NCI-H526 (cell line): ENCODE measurements around the gene P2RY12.
A peak's percentile ranks its signal among the peaks of the same experiment; 100 is the strongest.

Source experiments
- DNase-seq, 2 experiments: peaks; one replicate each; lab custom pipeline; 2025; lab: John Stamatoyannopoulos, UW

P2RY12 gene

GRCh38 chr3:151307131-151307530 is 77.4 kb downstream of the P2RY12 start:
- no peak for DNase-seq

- no peak for DNase-seq
These were observed 78.3 kb downstream of the P2RY12 start for GRCh38 chr3:151306168-151306810.

- no peak for DNase-seq
These were observed 78.8 kb downstream of the P2RY12 start for GRCh38 chr3:151305775-151306151.

- DNase-seq, result no peak
These were observed 79.3 kb downstream of the P2RY12 start for GRCh38 chr3:151305060-151305774.

- no peak for DNase-seq
These were observed 80.8 kb downstream of the P2RY12 start for GRCh38 chr3:151303751-151304150.

GRCh38 chr3:151301787-151302186 is 82.8 kb downstream of the P2RY12 start:
- no peak for DNase-seq

GRCh38 chr3:151300539-151300938 is 84.0 kb downstream of the P2RY12 start:
- no peak for DNase-seq

- DNase-seq, result no peak
These were observed 85.5 kb downstream of the P2RY12 start for GRCh38 chr3:151299006-151299405.

- no peak for DNase-seq
These were observed 87.1 kb downstream of the P2RY12 start for GRCh38 chr3:151297429-151297828.

- DNase-seq, result no peak
These were observed 88.3 kb downstream of the P2RY12 start for GRCh38 chr3:151296226-151296625.

GRCh38 chr3:151293127-151293526 is 91.4 kb downstream of the P2RY12 start:
- DNase-seq, result no peak

- DNase-seq, result peak; percentile 43 to 62
These were observed 93.9 kb downstream of the P2RY12 start for GRCh38 chr3:151290673-151291072.

GRCh38 chr3:151289445-151289844 is 95.1 kb downstream of the P2RY12 start:
- DNase-seq, result peak in 1 of 2 experiments; percentile 17
